IPS-NIHi7 (cell line): ENCODE data around the gene JMJD7.
A peak's percentile ranks its signal among the peaks of the same experiment; 100 is the strongest.

Experiments used
- DNase-seq: peaks from one replicate; pipeline ENCODE4 v3.0.0; 2012; ENCODE audit warnings: mixed read lengths; ENCODE audit errors: extremely low spot score

JMJD7 gene

GRCh38 chr15:41865490-41866055 is 37.7 kb downstream of the JMJD7 start:
- no peak for DNase-seq

- DNase-seq = peak; percentile 56
Measured at GRCh38 chr15:41866263-41866703, 38.4 kb downstream of the JMJD7 start.

- no peak for DNase-seq
Measured at GRCh38 chr15:41866872-41867579, 39.1 kb downstream of the JMJD7 start.

GRCh38 chr15:41868321-41868720 is 40.4 kb downstream of the JMJD7 start:
- no peak for DNase-seq

- no peak for DNase-seq
Measured at GRCh38 chr15:41869770-41870688, 42.1 kb downstream of the JMJD7 start.

GRCh38 chr15:41870689-41871081 is 42.8 kb downstream of the JMJD7 start:
- no peak for DNase-seq

GRCh38 chr15:41871175-41871905 is 43.4 kb downstream of the JMJD7 start:
- DNase-seq = no peak

- DNase-seq = no peak
Measured at GRCh38 chr15:41872166-41872747, 44.4 kb downstream of the JMJD7 start.

GRCh38 chr15:41873711-41874110 is 45.8 kb downstream of the JMJD7 start:
- no peak for DNase-seq

GRCh38 chr15:41874736-41875135 is 46.8 kb downstream of the JMJD7 start:
- DNase-seq = no peak

GRCh38 chr15:41876007-41876406 is 48.1 kb downstream of the JMJD7 start:
- no peak for DNase-seq

GRCh38 chr15:41876689-41877088 is 48.8 kb downstream of the JMJD7 start:
- DNase-seq = no peak

GRCh38 chr15:41877631-41878354 is 49.9 kb downstream of the JMJD7 start:
- peak; percentile 62 for DNase-seq

GRCh38 chr15:41878355-41878699 is 50.4 kb downstream of the JMJD7 start:
- no peak for DNase-seq

- no peak for DNase-seq
Measured at GRCh38 chr15:41879321-41879845, 51.5 kb downstream of the JMJD7 start.

- DNase-seq = no peak
Measured at GRCh38 chr15:41880156-41880877, 52.4 kb downstream of the JMJD7 start.

- no peak for DNase-seq
Measured at GRCh38 chr15:41881086-41881485, 53.2 kb downstream of the JMJD7 start.

- DNase-seq = no peak
Measured at GRCh38 chr15:41881550-41881919, 53.6 kb downstream of the JMJD7 start.

GRCh38 chr15:41881920-41882688 is 54.2 kb downstream of the JMJD7 start:
- peak; percentile 75 for DNase-seq
